Pancreas (tissue), 10 donors: ENCODE data around the gene B4GALT2. TPM values are rescaled to one million over a fixed set of nuclear protein-coding genes. Genes with fewer than 3 reads are reported as not detected.
A peak's percentile ranks its signal among the peaks of the same experiment; 100 is the strongest.

Experiments
- ATAC-seq, 4 donors: fragments of 200-7000 bp; cut with Tn5 transposase; one replicate each; pipeline versions ENCODE4 v1.8.0 to v1.9.1; 2020; ENCODE audit warnings: mild to moderate bottlenecking in 4 of 4, moderate library complexity in 4 of 4
- DNase-seq, 6 donors: peaks; one replicate each; pipeline ENCODE4 v3.0.0-alpha.2; 2020
- FAIRE-seq: peaks from 2 replicates; lab custom pipeline; 2012; peaks lifted over from hg19 to GRCh38; lab: Jason Lieb, UNC
- H3K27ac ChIP-seq, 4 donors: fragments of 200-600 bp; sonication (generic); 1 replicate in 3 of 4; 2 replicates in 1 of 4; pipeline versions ENCODE4 v1.5.0 to v1.8.0; 2020
- H3K27me3 ChIP-seq, 4 donors: fragments of 200-600 bp; one replicate each; pipeline ENCODE4 v1.8.0; 2021
- H3K36me3 ChIP-seq, 3 donors: fragments of 200-600 bp; sonication (generic) in 1 of 3; one replicate each; pipeline versions ENCODE4 v1.5.0 to v1.8.0; 2020 to 2021
- H3K4me1 ChIP-seq, 3 donors: fragments of 200-600 bp; one replicate each; pipeline ENCODE4 v1.8.0; 2021
- H3K4me3 ChIP-seq, 4 donors: fragments of 200-600 bp; sonication (generic) in 2 of 4; one replicate each; pipeline versions ENCODE4 v1.5.0 to v1.8.0; 2020 to 2021
- H3K9me3 ChIP-seq, 4 donors: fragments of 200-600 bp; one replicate each; pipeline ENCODE4 v1.8.0; 2021
- CTCF ChIP-seq, 4 donors: fragments of 200-600 bp; sonication (generic) in 3 of 4; IDR thresholded peaks; one replicate each; pipeline versions ENCODE4 v1.5.0 to v1.8.0; 2021; ENCODE audit warnings: antibody characterized with exemption in 4 of 4
- WGBS, 2 donors: extraction: QIAGEN DNeasy Blood & Tissue Kit; methylation state at CpG; one replicate each; pipeline ENCODE4 v1.1.7; 2013; 5-methylcytosine and 5-hydroxymethylcytosine counted together
- intact Hi-C, 3 donors: fragments of 100-400 bp; cut with DNase I; formaldehyde crosslinking; loops; one replicate each; pipeline versions ENCODE4 v1.11.1 to v1.14.2; 2022
- polyA plus RNA-seq, 2 donors: library from polyadenylated mRNA; stranded (reverse); fragments of 200-250 nt; gene quantifications; one replicate each; pipeline ENCODE4 v1.2.3, GENCODE V29; 2013
- total RNA-seq, 6 donors: library from RNA; stranded (reverse); fragmentation: NEBNext Ultra II Directional in 4 of 6; extraction: Animal tissue kit (Norgen Biotek cat#: 25700) in 4 of 6; gene quantifications; one replicate each; pipeline versions ENCODE4 v1.2.1 to v1.2.4, GENCODE V29; 2021 to 2023
- donor health status: healthy with polysubstance abuse.
- donor health status: DM: no; HTN: no; CAD: no; lungs with moderate emphysema.
- donor health status: DM: no; HTN: no; CAD: no.
- donor health status: control.
- donor health status: control.
- donor health status: Bipolar disorder and iron deficiency.
- donor health status: DM: yes; HTN: yes; CAD: no.
- donor health status: DM: no; HTN: no; CAD: no.
- donor health status: DM: no; HTN: no; CAD: no.
- donor health status: DM: yes; HTN: yes; CAD: no.

Gene B4GALT2
- total and polyA plus RNA-seq, 8 donors: 16.7 to 36.7 (median 27.6) TPM

GRCh38 chr1:43963890-43964289, 15.1 kb upstream of the B4GALT2 start:
- no peaks in the 10 kb centered on the region for H3K9me3 ChIP-seq
- no peaks in the 10 kb centered on the region for H3K4me1 ChIP-seq
- no peak for DNase-seq
- no peak for FAIRE-seq
- peaks cover 0 to under 1% (median 0%) of the 10 kb centered on the region in 3 donors for H3K36me3 ChIP-seq
- H3K27me3 ChIP-seq: no peaks in the 10 kb centered on the region
- 78 to 83% methylated on average over 5 of the region's 5 CpGs for WGBS, 2 donors
- no peak overlapping the region for H3K27ac ChIP-seq
- no peak overlapping the region for H3K4me3 ChIP-seq
- ATAC-seq: no peak
- intact Hi-C loops: no loop called here
- TF ChIP-seq CTCF (IDR thresholded peaks at IDR 0.05): no peak

GRCh38 chr1:43965316-43965715, 13.7 kb upstream of the B4GALT2 start:
- FAIRE-seq (no peak), ATAC-seq (no peak), DNase-seq (no peak)
- WGBS, 2 donors: 91 to 94% methylated on average over 3 of the region's 3 CpGs
- Histone ChIP-seq H3K36me3 (no peaks in the 10 kb centered on the region), H3K27me3 (no peaks in the 10 kb centered on the region), H3K27ac (no peak overlapping the region), H3K4me1 (no peaks in the 10 kb centered on the region), H3K9me3 (no peaks in the 10 kb centered on the region), H3K4me3 (no peak overlapping the region)
- intact Hi-C loops: no loop called here
- TF ChIP-seq CTCF (IDR thresholded peaks at IDR 0.05): no peak

GRCh38 chr1:43968348-43968948, 10.6 kb upstream of the B4GALT2 start:
- peak in 2 of 6 donors; percentile 9 to 24 for DNase-seq
- no peak for TF ChIP-seq CTCF (IDR thresholded peaks at IDR 0.05)
- no peaks in the 10 kb centered on the region for H3K9me3 ChIP-seq
- H3K36me3 ChIP-seq: no peaks in the 10 kb centered on the region
- peak in 2 of 4 donors; percentile 21 to 38 for ATAC-seq
- H3K4me3 ChIP-seq: no peak overlapping the region
- H3K27me3 ChIP-seq: no peaks in the 10 kb centered on the region
- WGBS, 2 donors: 83 to 88% methylated on average over 6 of the region's 6 CpGs
- peaks cover 0 to 6% (median 5%) of the 10 kb centered on the region in 3 donors for H3K4me1 ChIP-seq
- no peak overlapping the region for H3K27ac ChIP-seq
- FAIRE-seq: no peak
- intact Hi-C loops: no loop called here

- Histone ChIP-seq H3K27ac (no peak overlapping the region), H3K4me3 (peak overlapping the region in 2 of 4 donors; percentile 65 to 86), H3K36me3 (no peaks in the 10 kb centered on the region), H3K4me1 (peaks cover 0 to 9% (median 6%) of the 10 kb centered on the region in 3 donors), H3K9me3 (no peaks in the 10 kb centered on the region), H3K27me3 (no peaks in the 10 kb centered on the region)
- no peak for TF ChIP-seq CTCF (IDR thresholded peaks at IDR 0.05)
- intact Hi-C loops: no loop called here
- WGBS, 2 donors: 50 to 51% methylated on average over 7 of the region's 7 CpGs
- no peak for ATAC-seq
- peak in 1 of 6 donors; percentile 14 for DNase-seq
- no peak for FAIRE-seq
Measured at GRCh38 chr1:43969416-43969745, 9.6 kb upstream of the B4GALT2 start.

- Histone ChIP-seq H3K4me1 (peaks cover 0 to 9% (median 6%) of the 10 kb centered on the region in 3 donors), H3K9me3 (no peaks in the 10 kb centered on the region), H3K27ac (no peak within 1 kb of the TSS), H3K36me3 (no peaks in the 10 kb centered on the region), H3K4me3 (peak within 1 kb of the TSS; percentile 65 to 90 (median 77)), H3K27me3 (no peaks in the 10 kb centered on the region)
- no peak for TF ChIP-seq CTCF (IDR thresholded peaks at IDR 0.05)
- ATAC-seq: peak; percentile 83 to 93 (median 90)
- intact Hi-C loops: no loop called here
- FAIRE-seq: peak; percentile 79
- DNase-seq: peak; percentile 93 to 98 (median 97)
- WGBS, 2 donors: 1% methylated on average over 47 of the region's 47 CpGs
Measured at GRCh38 chr1:43969746-43970466, 9.1 kb upstream of the B4GALT2 start, which contains the start of gene DPH2. Gene DPH2 (plus strand): TSS chr1:43970010. CDS start chr1:43970176, 166 bp downstream.
